Gastrocnemius medialis (tissue), 4 donors: ENCODE measurements around the gene SAV1. TPM values are rescaled to one million over a fixed set of nuclear protein-coding genes. Genes with fewer than 3 reads are reported as not detected.
"Not testable (repeated sequence)": the region's sequence is repeated elsewhere in the genome, so short reads cannot be mapped to it uniquely, and the experiment has no call there.

ENCODE experiments used
- ATAC-seq, 2 donors: fragments of 150-250 bp; one replicate each; pipeline ENCODE4 v1.9.1; 2016
- DNase-seq, 2 donors: peaks; one replicate each; pipeline ENCODE4 v3.0.0-alpha.2; 2019
- H3K27ac ChIP-seq, 4 donors: fragments of 200-600 bp; sonication (generic); 1 replicate in 1 of 4; 2 replicates in 3 of 4; pipeline ENCODE4 v1.5.1; 2016 to 2018; ENCODE audit warnings: mild to moderate bottlenecking in 2 of 4, moderate library complexity in 1 of 4
- H3K27me3 ChIP-seq, 3 donors: fragments of 200-600 bp; sonication (generic) in 2 of 3; 1 replicate in 1 of 3; 2 replicates in 2 of 3; pipeline versions ENCODE4 v1.5.1 to v1.6.0; 2016 to 2019; ENCODE audit warnings: mild to moderate bottlenecking in 1 of 3, moderate library complexity in 1 of 3
- H3K36me3 ChIP-seq, 2 donors: fragments of 200-600 bp; sonication (generic) in 1 of 2; one replicate each; pipeline ENCODE4 v1.5.1; 2017 to 2018
- H3K4me1 ChIP-seq, 2 donors: fragments of 200-600 bp; sonication (generic) in 1 of 2; one replicate each; pipeline ENCODE4 v1.5.1; 2016 to 2017; ENCODE audit warnings: mild to moderate bottlenecking in 2 of 2
- H3K4me3 ChIP-seq, 4 donors: fragments of 200-600 bp; sonication (generic) in 3 of 4; 1 replicate in 1 of 4; 2 replicates in 3 of 4; pipeline ENCODE4 v1.5.1; 2016 to 2019; ENCODE audit warnings: mild to moderate bottlenecking in 2 of 4
- H3K9me3 ChIP-seq, 3 donors: fragments of 200-600 bp; sonication (generic) in 2 of 3; 1 replicate in 1 of 3; 2 replicates in 2 of 3; pipeline ENCODE4 v1.5.1; 2016 to 2019
- POLR2A ChIP-seq, 2 donors: fragments of 450-650 bp; IDR thresholded peaks; one replicate each; pipeline ENCODE4 v1.6.1; 2017; ENCODE audit warnings: antibody characterized with exemption in 2 of 2, mild to moderate bottlenecking in 2 of 2, moderate library complexity in 2 of 2
- in situ Hi-C, 4 donors: fragments of 200-750 bp; cut with MboI; loops; one replicate each; pipeline versions ENCODE4 v1.15.0 to v1.8.0; 2017; ENCODE audit warnings: low sequenced_read_pairs in 4 of 4
- intact Hi-C: fragments of 100-400 bp; cut with DNase I; formaldehyde crosslinking; loops from one replicate; pipeline ENCODE4 v1.15.1; 2023; ENCODE audit warnings: low total_unique reads
- total RNA-seq, 4 donors: library from RNA; depleted of rRNA; stranded (reverse); fragments of >200 nt; gene quantifications; one replicate each; pipeline versions ENCODE4 v1.1.0 to v1.2.3, GENCODE V29; 2016
- TF ChIP-seq, protein P1 (sequence below), 5 experiments: fragments of 450-650 bp in 3 of 5; fragments of 200-600 bp in 2 of 5; sonication (generic) in 2 of 5; IDR thresholded peaks in 4 of 5; conservative IDR thresholded peaks in 1 of 5; 1 replicate in 4 of 5; 2 replicates in 1 of 5; pipeline ENCODE4 v1.5.1; 2016 to 2019; ENCODE audit warnings: antibody characterized with exemption in 5 of 5, mild to moderate bottlenecking in 3 of 5, moderate library complexity in 3 of 5

SAV1 gene
- total RNA-seq, 4 donors from 2014 or later = 18.3 to 68.7 (median 36.8) TPM

- Histone ChIP-seq H3K9me3 (no peaks in the 10 kb centered on the region), H3K4me3 (no peak overlapping the region), H3K27me3 (no peaks in the 10 kb centered on the region), H3K27ac (no peak overlapping the region), H3K36me3 (no peaks in the 10 kb centered on the region), H3K4me1 (peaks cover 0 to 5% of the 10 kb centered on the region in 2 donors)
- no peak for ATAC-seq
- intact Hi-C loops = no loop called here
- in situ Hi-C loops = no loop called here
- DNase-seq = no peak
- TF ChIP-seq, protein P1, sequence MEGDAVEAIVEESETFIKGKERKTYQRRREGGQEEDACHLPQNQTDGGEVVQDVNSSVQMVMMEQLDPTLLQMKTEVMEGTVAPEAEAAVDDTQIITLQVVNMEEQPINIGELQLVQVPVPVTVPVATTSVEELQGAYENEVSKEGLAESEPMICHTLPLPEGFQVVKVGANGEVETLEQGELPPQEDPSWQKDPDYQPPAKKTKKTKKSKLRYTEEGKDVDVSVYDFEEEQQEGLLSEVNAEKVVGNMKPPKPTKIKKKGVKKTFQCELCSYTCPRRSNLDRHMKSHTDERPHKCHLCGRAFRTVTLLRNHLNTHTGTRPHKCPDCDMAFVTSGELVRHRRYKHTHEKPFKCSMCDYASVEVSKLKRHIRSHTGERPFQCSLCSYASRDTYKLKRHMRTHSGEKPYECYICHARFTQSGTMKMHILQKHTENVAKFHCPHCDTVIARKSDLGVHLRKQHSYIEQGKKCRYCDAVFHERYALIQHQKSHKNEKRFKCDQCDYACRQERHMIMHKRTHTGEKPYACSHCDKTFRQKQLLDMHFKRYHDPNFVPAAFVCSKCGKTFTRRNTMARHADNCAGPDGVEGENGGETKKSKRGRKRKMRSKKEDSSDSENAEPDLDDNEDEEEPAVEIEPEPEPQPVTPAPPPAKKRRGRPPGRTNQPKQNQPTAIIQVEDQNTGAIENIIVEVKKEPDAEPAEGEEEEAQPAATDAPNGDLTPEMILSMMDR (IDR thresholded peaks at IDR 0.05 in 4 of 5, conservative IDR thresholded peaks at IDR 0.05 in 1 of 5) = no peak
- no peak for TF ChIP-seq POLR2A (IDR thresholded peaks at IDR 0.05)
Observed at GRCh38 chr14:50631408-50631821, 36.7 kb downstream of the SAV1 start.

- H3K9me3 ChIP-seq, intact Hi-C loops, ATAC-seq, H3K36me3 ChIP-seq, H3K27ac ChIP-seq, H3K27me3 ChIP-seq, in situ Hi-C loops, H3K4me3 ChIP-seq, DNase-seq, H3K4me1 ChIP-seq: not testable (repeated sequence)
Observed at GRCh38 chr14:50624947-50625346, 43.2 kb downstream of the SAV1 start.

GRCh38 chr14:50624447-50624846 is 43.7 kb downstream of the SAV1 start:
- H3K27ac ChIP-seq = no peak overlapping the region
- DNase-seq = no peak
- intact Hi-C loops (no loop called here), in situ Hi-C loops (no loop called here)
- no peaks in the 10 kb centered on the region for H3K4me1 ChIP-seq
- no peaks in the 10 kb centered on the region for H3K27me3 ChIP-seq
- TF ChIP-seq POLR2A (IDR thresholded peaks at IDR 0.05) = no peak
- TF ChIP-seq, protein P1 (IDR thresholded peaks at IDR 0.05 in 4 of 5, conservative IDR thresholded peaks at IDR 0.05 in 1 of 5) = no peak
- no peak for ATAC-seq
- no peaks in the 10 kb centered on the region for H3K9me3 ChIP-seq
- no peak overlapping the region for H3K4me3 ChIP-seq
- H3K36me3 ChIP-seq = no peaks in the 10 kb centered on the region

DNA sequence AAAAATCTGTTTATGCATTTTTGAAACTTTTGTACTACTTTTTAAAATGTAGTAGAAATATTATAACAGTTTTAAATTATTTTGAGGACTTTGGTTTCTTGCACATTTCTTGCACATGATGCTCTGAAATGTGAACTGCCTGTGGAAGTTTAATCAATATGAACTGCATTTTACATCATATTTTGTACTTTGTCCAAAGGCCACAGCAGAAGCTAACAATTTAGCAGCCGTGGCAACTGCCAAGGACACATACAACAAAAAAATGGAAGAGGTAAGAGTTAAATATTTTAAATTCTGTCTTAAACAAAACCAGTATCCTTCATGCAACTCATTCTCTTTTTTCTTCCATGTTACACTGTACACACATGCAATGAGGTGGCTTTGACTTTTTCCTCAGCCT is 45.1 kb downstream of the SAV1 start:
- H3K36me3 ChIP-seq = no peaks in the 10 kb centered on the region
- in situ Hi-C loops (no loop called here), intact Hi-C loops (no loop called here)
- H3K4me1 ChIP-seq = no peaks in the 10 kb centered on the region
- H3K9me3 ChIP-seq = no peaks in the 10 kb centered on the region
- DNase-seq = no peak
- H3K27me3 ChIP-seq = no peaks in the 10 kb centered on the region
- ATAC-seq = no peak
- no peak for TF ChIP-seq POLR2A (IDR thresholded peaks at IDR 0.05)
- TF ChIP-seq, protein P1 (IDR thresholded peaks at IDR 0.05 in 4 of 5, conservative IDR thresholded peaks at IDR 0.05 in 1 of 5) = no peak
- H3K4me3 ChIP-seq = no peak overlapping the region
- H3K27ac ChIP-seq = no peak overlapping the region

GRCh38 chr14:50620341-50620740 is 47.8 kb downstream of the SAV1 start:
- ATAC-seq (no peak), DNase-seq (no peak)
- Histone ChIP-seq H3K27me3 (no peaks in the 10 kb centered on the region), H3K9me3 (no peaks in the 10 kb centered on the region), H3K27ac (no peak overlapping the region), H3K36me3 (no peaks in the 10 kb centered on the region), H3K4me1 (no peaks in the 10 kb centered on the region), H3K4me3 (no peak overlapping the region)
- intact Hi-C loops = no loop called here
- in situ Hi-C loops = no loop called here
- no peak for TF ChIP-seq POLR2A (IDR thresholded peaks at IDR 0.05)
- TF ChIP-seq, protein P1 (IDR thresholded peaks at IDR 0.05 in 4 of 5, conservative IDR thresholded peaks at IDR 0.05 in 1 of 5) = no peak
